RKO (cell line): ENCODE data around the gene SLC16A1.

Experiments
- DNase-seq: peaks from one replicate; pipeline ENCODE4 v3.0.0-alpha.2; 2016; ENCODE audit warnings: low spot score

The SLC16A1 gene

GRCh38 chr1:112971006-112971405, 15.0 kb upstream of the SLC16A1 start:
- DNase-seq: no peak

- no peak for DNase-seq
These were observed 8.4 kb upstream of the SLC16A1 start for GRCh38 chr1:112964347-112964746.

GRCh38 chr1:112961072-112961471, 5.1 kb upstream of the SLC16A1 start:
- no peak for DNase-seq

GRCh38 chr1:112960384-112960783, 4.4 kb upstream of the SLC16A1 start:
- no peak for DNase-seq

GRCh38 chr1:112958236-112958635, 2.2 kb upstream of the SLC16A1 start:
- peak; percentile 58 for DNase-seq

- DNase-seq: peak; percentile 98
These were observed 1.3 kb upstream of the SLC16A1 start for GRCh38 chr1:112957133-112957812.

GRCh38 chr1:112956544-112957132, 642 bp upstream of the SLC16A1 start:
- no peak for DNase-seq

- peak; percentile 91 for DNase-seq
These were observed 837 bp downstream of the SLC16A1 start for GRCh38 chr1:112954945-112955772.

GRCh38 chr1:112954017-112954650, 1.9 kb downstream of the SLC16A1 start:
- no peak for DNase-seq

GRCh38 chr1:112950426-112950825, 5.6 kb downstream of the SLC16A1 start:
- no peak for DNase-seq

- no peak for DNase-seq
These were observed 9.3 kb downstream of the SLC16A1 start for GRCh38 chr1:112946683-112947082.

- DNase-seq: no peak
These were observed 16.2 kb downstream of the SLC16A1 start for GRCh38 chr1:112939810-112940209.

GRCh38 chr1:112938210-112938609, 17.8 kb downstream of the SLC16A1 start:
- no peak for DNase-seq

- no peak for DNase-seq
These were observed 18.5 kb downstream of the SLC16A1 start for GRCh38 chr1:112937495-112937894.

GRCh38 chr1:112937070-112937469, 18.9 kb downstream of the SLC16A1 start:
- DNase-seq: no peak

- DNase-seq: no peak
These were observed 20.4 kb downstream of the SLC16A1 start for GRCh38 chr1:112935461-112936111.

- no peak for DNase-seq
These were observed 21.4 kb downstream of the SLC16A1 start for GRCh38 chr1:112934577-112934976.

- no peak for DNase-seq
These were observed 22.0 kb downstream of the SLC16A1 start for GRCh38 chr1:112933820-112934571.

- no peak for DNase-seq
These were observed 26.0 kb downstream of the SLC16A1 start for GRCh38 chr1:112929979-112930378.

- DNase-seq: no peak
These were observed 28.5 kb downstream of the SLC16A1 start for GRCh38 chr1:112927462-112927990.

- no peak for DNase-seq
These were observed 29.1 kb downstream of the SLC16A1 start for GRCh38 chr1:112926858-112927257.
